Right renal cortex interstitium (tissue), 3 donors: ENCODE results near the gene IQSEC3. TPM values are rescaled to one million over a fixed set of nuclear protein-coding genes. Genes with fewer than 3 reads are reported as not detected.
"Not testable (repeated sequence)": the region's sequence is repeated elsewhere in the genome, so short reads cannot be mapped to it uniquely, and the experiment has no call there.

Experiments used
- DNase-seq, 3 donors: peaks; one replicate each; pipeline ENCODE4 v3.0.0-alpha.2; 2013; ENCODE audit warnings: low read depth in 3 of 3, low spot score in 2 of 3
- polyA plus RNA-seq, 3 donors: library from polyadenylated mRNA; unstranded; fragments of 120-200 nt; gene quantifications; one replicate each; pipeline ENCODE4 v1.2.1, GENCODE V29; 2013; ENCODE audit not compliant: insufficient read length in 3 of 3

IQSEC3 gene
- polyA plus RNA-seq, 3 donors = 4.5 to 6.7 (median 5.7) TPM

GRCh38 chr12:133616-134232 lies 67.2 kb downstream of the IQSEC3 start:
- DNase-seq = not testable (repeated sequence)

- DNase-seq = no peak
These were observed 68.6 kb downstream of the IQSEC3 start for GRCh38 chr12:135138-135537.

- no peak for DNase-seq
These were observed 71.8 kb downstream of the IQSEC3 start for GRCh38 chr12:138171-138897.

- DNase-seq = no peak
These were observed 72.4 kb downstream of the IQSEC3 start for GRCh38 chr12:138898-139534.

- DNase-seq = no peak
These were observed 73.0 kb downstream of the IQSEC3 start for GRCh38 chr12:139585-139984.

DNA sequence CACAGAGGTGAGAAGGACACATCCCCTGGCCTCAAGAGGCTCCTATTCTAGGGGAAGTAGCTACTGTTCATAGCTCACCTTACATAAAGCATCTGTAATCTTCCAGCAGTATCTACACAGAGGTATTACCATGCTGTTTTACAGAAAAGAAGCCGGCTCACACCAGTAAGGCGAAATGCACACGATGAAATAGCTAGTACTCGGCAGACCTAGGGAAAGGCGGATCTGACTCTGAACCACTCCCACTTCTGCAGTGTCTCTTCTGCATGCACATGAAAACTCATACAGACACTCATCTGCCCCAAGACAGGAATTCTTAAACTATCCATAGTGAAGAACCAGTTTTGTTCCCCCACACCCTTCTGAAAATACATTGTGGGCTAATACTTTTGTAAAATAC lies 73.6 kb downstream of the IQSEC3 start:
- DNase-seq = no peak

DNA sequence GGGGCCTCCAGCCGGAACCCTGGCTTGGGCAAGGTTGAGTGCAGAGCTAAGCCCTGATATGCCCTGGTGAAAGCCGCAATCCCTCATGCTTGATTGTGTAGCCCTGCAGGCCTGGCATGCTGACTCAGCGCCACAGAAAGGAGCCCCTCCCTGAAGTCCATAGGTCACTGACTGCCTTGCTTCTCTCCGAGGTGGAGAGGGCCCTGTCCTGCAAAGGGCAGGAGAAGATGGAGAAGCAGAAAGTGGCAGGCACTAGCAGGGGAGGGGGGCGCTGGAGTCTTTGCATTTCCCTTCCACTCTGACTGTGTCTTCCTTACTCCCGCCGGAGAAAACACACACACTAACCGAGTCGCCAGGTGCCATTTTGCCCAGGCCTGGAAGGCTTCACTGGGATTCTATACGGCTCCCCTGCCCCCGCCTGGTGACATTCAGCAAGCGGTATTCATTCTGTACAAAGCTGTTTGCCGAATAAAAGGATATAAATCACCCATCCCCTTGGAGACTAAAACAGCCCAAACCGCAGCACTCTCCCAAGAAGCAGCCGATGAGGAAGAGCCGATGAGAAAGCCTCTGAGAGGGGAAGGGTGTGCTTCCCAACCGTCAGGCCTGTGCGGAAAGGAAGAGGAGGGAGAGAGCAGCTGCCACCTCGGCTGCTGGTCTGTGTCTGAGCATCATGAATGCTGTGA lies 77.5 kb downstream of the IQSEC3 start:
- DNase-seq = no peak

- DNase-seq = no peak
These were observed 78.2 kb downstream of the IQSEC3 start for GRCh38 chr12:144650-145284.

DNA sequence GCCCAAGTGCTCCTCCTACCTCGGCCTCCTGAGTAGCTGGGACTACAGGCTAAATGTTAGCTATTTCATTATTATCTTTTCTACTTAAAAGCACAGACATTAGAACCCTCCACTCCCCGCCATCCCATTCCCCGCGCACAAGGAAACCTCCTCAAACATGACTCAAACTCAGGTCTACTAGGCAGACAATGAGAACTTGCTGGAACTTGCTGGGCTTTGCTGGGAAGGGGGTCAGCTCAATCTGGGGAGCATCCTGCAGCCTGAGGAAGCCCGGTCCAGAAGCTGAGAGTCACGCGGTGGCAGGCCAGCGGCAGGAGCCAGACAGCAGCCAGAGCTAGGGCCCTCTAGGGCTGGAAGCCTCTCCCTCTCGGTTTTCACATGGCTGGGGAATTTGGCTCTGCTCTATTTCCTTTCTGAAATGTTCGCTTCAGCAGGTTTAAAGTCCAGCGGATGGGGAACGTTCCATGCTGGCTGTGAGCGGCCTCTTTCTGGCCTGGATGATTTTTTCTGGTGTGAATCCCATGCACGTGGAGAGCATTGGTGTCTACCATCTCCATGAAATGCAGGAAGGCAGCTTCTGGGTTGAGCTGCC lies 78.9 kb downstream of the IQSEC3 start:
- DNase-seq = no peak

- no peak for DNase-seq
These were observed 80.7 kb downstream of the IQSEC3 start for GRCh38 chr12:147242-147641.

DNA sequence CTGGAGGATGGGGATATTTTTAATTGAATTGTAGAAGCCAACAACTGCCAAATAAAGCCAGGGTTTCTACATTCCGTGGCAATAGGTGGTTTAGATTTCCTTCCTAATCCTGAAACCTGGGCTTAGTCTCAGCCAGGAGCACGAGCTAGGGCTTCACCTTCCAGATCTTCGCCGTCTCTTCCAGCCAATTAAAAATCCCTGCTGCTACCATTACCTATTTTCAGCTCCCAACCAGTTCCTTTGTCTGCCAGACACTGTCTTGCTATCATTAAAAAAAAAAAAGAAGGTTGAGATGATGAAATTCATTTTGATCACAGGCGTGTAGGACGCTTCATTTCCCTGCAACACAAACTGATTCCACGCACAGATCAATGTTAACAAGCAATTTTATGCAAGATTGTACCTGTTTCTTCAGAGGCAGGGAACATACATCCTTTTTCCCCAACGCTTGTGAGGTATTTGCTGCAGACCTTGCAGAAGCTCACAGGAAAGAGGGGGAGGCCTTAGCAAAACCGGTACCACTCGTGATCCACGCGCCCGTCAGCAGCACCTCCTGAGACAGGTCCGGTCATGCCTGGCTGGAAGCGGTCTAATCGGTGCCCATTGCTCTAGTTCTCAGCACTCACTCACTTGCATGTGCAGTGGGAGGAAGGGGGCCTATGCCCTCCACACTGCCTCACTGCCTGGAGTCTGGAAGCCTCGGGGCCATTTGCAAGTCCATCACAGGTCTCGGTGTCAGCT lies 82.3 kb downstream of the IQSEC3 start:
- no peak for DNase-seq

DNA sequence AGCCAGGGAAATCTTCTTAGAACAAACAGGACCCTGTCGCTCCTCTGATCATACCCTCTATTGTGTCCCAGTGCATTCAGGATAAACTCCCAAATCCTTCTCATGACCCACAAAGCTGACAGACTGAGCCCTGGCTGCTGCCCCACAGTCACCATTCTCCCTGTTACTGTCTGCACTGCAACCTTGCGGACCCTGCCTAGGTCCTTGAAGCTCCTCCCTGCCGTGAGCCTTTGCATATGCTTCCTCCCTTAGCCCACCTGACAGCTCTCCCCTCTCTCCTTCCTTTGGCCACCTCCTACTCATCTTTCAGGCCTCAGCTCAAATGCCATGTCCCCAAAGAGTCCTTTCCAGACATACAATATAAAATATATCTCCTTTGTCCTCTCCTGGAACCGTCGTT lies 85.0 kb downstream of the IQSEC3 start:
- DNase-seq = no peak

DNA sequence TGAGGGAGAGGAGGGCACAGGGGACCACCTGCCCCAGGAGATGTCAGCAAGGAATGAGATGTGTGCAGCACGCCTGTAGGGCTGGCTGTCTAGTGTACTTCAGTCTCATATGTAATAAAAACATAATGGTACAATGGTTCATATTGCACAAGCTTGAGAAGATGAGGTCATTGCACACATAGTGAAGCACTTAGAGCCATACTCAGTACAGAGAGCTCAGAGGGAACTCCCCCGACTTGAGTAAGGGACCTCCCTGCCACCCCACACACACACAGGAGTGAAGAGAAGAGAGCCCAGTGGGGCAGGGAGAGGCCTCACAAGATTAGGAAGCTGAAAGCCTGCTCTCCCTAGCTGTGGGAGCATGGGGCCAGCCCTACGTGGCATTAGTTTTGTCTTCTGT lies 85.9 kb downstream of the IQSEC3 start:
- DNase-seq = no peak

DNA sequence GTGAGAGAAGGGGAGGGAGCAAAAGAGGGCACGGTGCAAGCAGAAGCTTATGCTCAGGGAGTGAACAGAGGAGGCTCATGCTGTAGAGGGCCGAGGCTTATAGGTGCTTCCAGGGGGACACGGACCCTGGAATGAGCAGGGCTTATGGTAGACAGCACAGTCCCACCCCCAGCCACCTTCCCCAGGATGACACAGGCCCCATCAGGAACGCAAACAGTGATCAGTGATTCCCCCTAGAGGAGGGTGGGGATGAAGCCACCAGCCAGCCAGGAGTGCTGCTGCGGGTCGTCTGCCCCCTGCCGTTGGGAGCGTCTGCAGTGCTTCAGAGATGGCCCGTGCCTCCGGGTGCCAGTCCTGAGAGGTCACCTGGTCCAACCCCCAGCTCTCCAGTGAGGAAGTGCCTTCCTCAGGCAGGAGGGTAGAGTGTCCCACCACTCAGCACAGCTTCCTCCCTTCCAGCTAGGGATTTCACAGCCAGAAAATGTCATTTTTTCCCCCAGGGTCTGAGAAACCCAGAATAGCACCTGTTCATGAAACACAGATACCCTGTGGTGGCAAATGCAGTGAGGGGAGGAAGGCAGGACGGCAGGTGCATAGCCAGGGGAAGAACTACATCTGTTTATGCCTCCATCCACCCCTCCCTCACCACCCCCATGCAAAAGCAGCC lies 86.6 kb downstream of the IQSEC3 start:
- no peak for DNase-seq

GRCh38 chr12:154058-154457 lies 87.5 kb downstream of the IQSEC3 start:
- no peak for DNase-seq

DNA sequence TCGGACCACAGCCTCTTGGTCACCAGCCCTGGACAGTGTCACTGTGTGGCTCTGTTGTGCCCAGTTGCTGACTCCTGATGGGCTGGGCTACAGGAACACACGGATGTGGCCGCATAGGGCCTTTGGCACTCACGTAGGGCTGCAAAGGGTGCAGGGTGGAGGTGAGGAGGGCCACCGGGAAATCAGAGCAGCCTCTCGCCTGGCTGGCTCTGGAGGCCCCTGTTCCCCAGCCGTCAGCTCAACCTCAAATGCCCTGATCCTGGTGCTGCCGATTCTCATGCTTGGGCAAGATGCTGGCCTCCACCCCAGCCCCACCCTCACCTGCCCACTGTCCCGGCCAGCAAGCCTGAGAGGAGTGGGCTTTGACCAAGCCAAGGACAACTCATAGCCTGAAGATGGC lies 88.4 kb downstream of the IQSEC3 start:
- DNase-seq = no peak

DNA sequence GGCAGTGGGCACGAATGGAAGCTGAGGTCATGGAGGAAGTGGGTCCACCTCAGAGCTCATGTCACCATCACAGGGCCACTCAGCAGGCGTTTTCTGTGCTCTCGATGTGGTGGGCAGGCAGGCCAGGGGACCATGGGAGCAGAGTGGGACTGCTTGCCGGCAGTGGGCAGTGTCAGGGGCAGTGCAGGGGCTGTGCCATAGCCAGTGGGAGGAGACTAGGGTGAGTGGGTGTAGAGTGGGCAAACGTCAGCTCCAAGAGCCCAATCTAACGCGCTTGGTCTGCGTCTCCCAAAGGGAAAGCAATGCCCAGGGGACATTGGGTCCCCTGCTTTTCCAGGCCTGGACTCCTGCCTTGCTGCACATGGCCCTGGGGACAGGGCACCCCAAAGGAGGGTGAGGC lies 89.1 kb downstream of the IQSEC3 start:
- no peak for DNase-seq

DNA sequence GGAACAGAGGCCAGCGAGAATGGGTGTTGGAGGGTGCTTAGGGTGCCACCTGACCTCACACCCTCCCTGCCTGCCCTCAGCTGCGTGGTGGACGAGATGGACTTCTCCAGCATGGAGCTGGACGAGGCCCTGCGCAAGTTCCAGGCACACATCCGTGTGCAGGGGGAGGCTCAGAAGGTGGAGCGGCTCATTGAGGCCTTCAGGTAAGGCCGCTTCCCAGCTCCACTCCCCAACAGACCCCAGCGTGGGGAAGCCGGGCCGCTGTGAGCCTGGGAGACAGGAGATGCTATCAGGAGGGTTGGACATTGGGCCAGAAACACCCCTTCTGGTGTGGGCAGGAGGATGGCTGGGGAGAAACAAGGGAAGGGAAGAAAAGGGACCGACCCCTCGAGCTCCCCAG lies 90.4 kb downstream of the IQSEC3 start:
- no peak for DNase-seq

DNA sequence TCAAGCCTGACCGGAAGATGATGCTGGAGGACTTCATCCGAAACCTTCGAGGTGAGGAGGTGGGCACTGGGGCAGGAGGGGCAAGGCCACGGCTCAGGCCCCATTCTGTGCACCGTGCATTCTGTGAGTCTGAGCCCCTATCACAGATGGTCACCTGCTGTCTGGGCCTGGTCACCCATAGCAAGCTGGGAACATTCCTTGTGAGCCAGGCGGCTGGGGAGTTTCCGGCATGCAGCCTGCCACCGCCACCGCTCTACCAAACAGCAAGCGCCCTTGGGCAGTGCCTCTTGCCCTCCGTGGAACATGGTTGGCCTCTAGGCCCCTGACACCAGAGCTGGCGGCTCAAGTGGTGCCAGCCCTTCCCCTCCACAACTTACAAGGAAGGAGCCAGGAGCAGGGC lies 91.1 kb downstream of the IQSEC3 start:
- DNase-seq = no peak
